Esophagus muscularis mucosa (tissue), 3 donors: ENCODE results near the gene ENTREP1.

Source experiments
- CTCF ChIP-seq, 3 experiments: fragments of 200-600 bp in 2 of 3; fragments of 450-650 bp in 1 of 3; sonication (generic) in 2 of 3; IDR thresholded peaks; one replicate each; pipeline ENCODE4 v1.5.1; 2017 to 2019; ENCODE audit warnings: antibody characterized with exemption in 3 of 3, mild to moderate bottlenecking in 2 of 3, moderate library complexity in 1 of 3
- EP300 ChIP-seq: sonication (generic); formaldehyde crosslinking; IDR thresholded peaks from one replicate; pipeline ENCODE4 v1.6.1; 2017; ENCODE audit warnings: antibody characterized with exemption

- no peak for TF ChIP-seq EP300
- no peak for TF ChIP-seq CTCF (IDR thresholded peaks at IDR 0.05)
Observed at GRCh38 chr9:69323861-69324260, 1.2 kb upstream of the ENTREP1 start.
